HepG2 (cell line): ENCODE results near the gene TUBB. TPM values are rescaled to one million over a fixed set of nuclear protein-coding genes. Genes with fewer than 3 reads are reported as not detected.

Experiments
- FOSL2 ChIP-seq: sonication (generic); formaldehyde crosslinking; IDR thresholded peaks from 2 replicates; pipeline ENCODE4 v1.4.0; 2020; ENCODE audit warnings: missing genetic modification reagents
- GTF3A ChIP-seq: sonication (generic); formaldehyde crosslinking; conservative IDR thresholded peaks from 2 replicates; pipeline ENCODE4 v1.4.0; 2020; ENCODE audit warnings: mild to moderate bottlenecking, missing genetic modification reagents
- KDM5A ChIP-seq: fragments of 200-600 bp; sonication (generic); IDR thresholded peaks from 2 replicates; pipeline ENCODE4 v1.7.0; 2018; ENCODE audit warnings: antibody characterized with exemption, mild to moderate bottlenecking, low read length, borderline replicate concordance
- NCOA5 ChIP-seq: sonication (generic); formaldehyde crosslinking; IDR thresholded peaks from 2 replicates; pipeline ENCODE4 v1.4.0; 2020; ENCODE audit warnings: missing genetic modification reagents
- POLR2AphosphoS2 ChIP-seq: IDR thresholded peaks from 2 replicates; pipeline ENCODE4 v1.6.1; 2011; ENCODE audit warnings: low read depth, low read length, improper control_type of control experiment
- SYNCRIP ChIP-seq: fragments of 200-400 bp; formaldehyde crosslinking; IDR thresholded peaks from 2 replicates; pipeline ENCODE4 v1.6.1; 2018; ENCODE audit warnings: mild to moderate bottlenecking, low read depth, low read length; ENCODE audit not compliant: insufficient read depth
- TBX2 ChIP-seq: sonication (generic); formaldehyde crosslinking; IDR thresholded peaks from 2 replicates; pipeline ENCODE4 v1.5.0; 2020; ENCODE audit warnings: missing genetic modification reagents, mild to moderate bottlenecking, borderline replicate concordance
- ZNF354B ChIP-seq: sonication (generic); formaldehyde crosslinking; IDR thresholded peaks from 2 replicates; pipeline ENCODE4 v1.8.0; 2022; ENCODE audit warnings: mild to moderate bottlenecking, missing genetic modification reagents
- ZNF556 ChIP-seq: sonication (generic); formaldehyde crosslinking; IDR thresholded peaks from 2 replicates; pipeline ENCODE4 v1.4.0; 2020; ENCODE audit warnings: mild to moderate bottlenecking, missing genetic modification reagents, borderline replicate concordance
- ZNF570 ChIP-seq: sonication (generic); formaldehyde crosslinking; IDR thresholded peaks from 2 replicates; pipeline ENCODE4 v1.4.0; 2020; ENCODE audit warnings: mild to moderate bottlenecking, missing genetic modification reagents, borderline replicate concordance
- ZNF747 ChIP-seq: sonication (generic); formaldehyde crosslinking; IDR thresholded peaks from 2 replicates; pipeline ENCODE4 v1.8.1; 2023; ENCODE audit warnings: missing genetic modification reagents, mild to moderate bottlenecking, borderline replicate concordance
- ZSCAN21 ChIP-seq: sonication (generic); formaldehyde crosslinking; IDR thresholded peaks from 2 replicates; pipeline ENCODE4 v1.8.0; 2022; ENCODE audit warnings: mild to moderate bottlenecking, missing genetic modification reagents, moderate library complexity, borderline replicate concordance
- polyA plus RNA-seq, 8 experiments: library from polyadenylated mRNA; depleted of rRNA in 3 of 8; stranded (reverse) in 7 of 8; unstranded in 1 of 8; fragments of >200 nt; fragmentation: Illumina TruSeq in 4 of 8; extraction: Trizol in 4 of 8; gene quantifications; 2 replicates each; pipeline versions ENCODE4 v1.2.1 to v1.2.3, GENCODE V29; 2011 to 2016; ENCODE audit warnings: low read depth in 4 of 8, missing spikeins in 1 of 8, mixed read lengths in 1 of 8; ENCODE audit not compliant: insufficient read depth in 1 of 8
- total RNA-seq, 5 experiments: library from RNA; depleted of rRNA; stranded (reverse); fragments of >200 nt; fragmentation: Illumina TruSeq; extraction: Trizol; gene quantifications; 2 replicates each; pipeline ENCODE4 v1.2.3, GENCODE V29; 2016; ENCODE audit warnings: low read depth in 1 of 5
- TF ChIP-seq, protein P1 (sequence below): sonication (generic); formaldehyde crosslinking; IDR thresholded peaks from 2 replicates; pipeline ENCODE4 v1.5.0; 2020; ENCODE audit warnings: missing genetic modification reagents
- TF ChIP-seq, protein P2 (sequence below): sonication (generic); formaldehyde crosslinking; IDR thresholded peaks from 2 replicates; pipeline ENCODE4 v1.5.0; 2020; ENCODE audit warnings: missing genetic modification reagents
- TF ChIP-seq, protein P3 (sequence below): sonication (generic); formaldehyde crosslinking; IDR thresholded peaks from 2 replicates; pipeline ENCODE4 v1.4.0; 2020; ENCODE audit warnings: missing genetic modification reagents
- TF ChIP-seq, protein P4 (sequence below): sonication (generic); formaldehyde crosslinking; IDR thresholded peaks from 2 replicates; pipeline ENCODE4 v1.4.0; 2020; ENCODE audit warnings: mild to moderate bottlenecking, missing genetic modification reagents, borderline replicate concordance
- TF ChIP-seq, protein P5 (sequence below): sonication (generic); formaldehyde crosslinking; IDR thresholded peaks from 2 replicates; pipeline ENCODE4 v1.9.0; 2022; ENCODE audit warnings: low read depth, missing genetic modification reagents
- TF ChIP-seq, protein P6 (sequence below): sonication (generic); formaldehyde crosslinking; IDR thresholded peaks from 2 replicates; pipeline ENCODE4 v1.4.0; 2020; ENCODE audit warnings: missing genetic modification reagents; ENCODE audit errors: not compliant biosample characterization
- TF ChIP-seq, protein P7 (sequence below): sonication (generic); IDR thresholded peaks from 2 replicates; pipeline ENCODE4 v1.6.1; 2016; ENCODE audit warnings: low read depth, borderline replicate concordance

Gene TUBB
- total and polyA plus RNA-seq, 2 of the 13 experiments (the other 11 are each of a cell fraction or from before 2014, with no cell fraction given) = 911 to 1,163 TPM

DNA sequence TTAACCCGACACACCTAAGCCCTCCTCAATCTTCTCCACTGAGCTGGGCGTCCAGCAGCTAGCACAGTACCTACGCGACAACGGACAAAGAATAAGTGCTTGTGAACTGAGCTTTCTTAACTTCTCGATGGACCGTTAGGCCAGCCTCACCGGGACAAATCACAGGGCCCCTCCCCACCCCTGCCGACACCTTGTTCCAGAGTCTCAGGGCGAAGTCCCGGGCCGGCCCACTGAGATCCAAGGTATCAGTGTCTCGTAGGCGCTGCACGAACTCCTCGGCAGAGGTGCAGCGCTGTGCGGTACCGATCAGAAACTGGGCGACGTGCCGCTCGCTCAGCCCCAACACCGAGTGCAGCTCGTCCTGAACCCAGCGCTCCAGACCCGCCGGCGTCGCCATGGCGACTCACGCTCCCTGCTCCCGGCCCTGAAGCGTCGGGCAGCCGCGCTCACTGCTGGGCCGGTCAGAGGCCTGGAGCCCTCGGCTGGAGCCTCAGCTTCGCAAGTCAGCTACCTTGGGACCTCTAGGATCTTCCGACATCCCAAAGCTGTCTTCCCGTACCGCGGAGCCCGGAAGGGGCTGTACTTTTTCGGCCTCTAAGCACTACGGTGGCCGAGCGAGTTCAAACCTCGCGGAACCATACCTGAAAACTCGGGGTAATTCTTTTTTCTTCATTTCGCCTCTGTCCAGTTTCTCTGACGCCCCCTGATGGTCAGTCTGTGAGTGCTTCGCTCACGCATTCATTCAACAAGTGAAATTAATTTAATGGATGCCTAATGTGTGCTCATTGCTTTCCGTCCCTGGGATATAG lies 47.5 kb upstream of the TUBB start, which contains the start of gene DHX16 (continued):
- TF ChIP-seq, protein P1, sequence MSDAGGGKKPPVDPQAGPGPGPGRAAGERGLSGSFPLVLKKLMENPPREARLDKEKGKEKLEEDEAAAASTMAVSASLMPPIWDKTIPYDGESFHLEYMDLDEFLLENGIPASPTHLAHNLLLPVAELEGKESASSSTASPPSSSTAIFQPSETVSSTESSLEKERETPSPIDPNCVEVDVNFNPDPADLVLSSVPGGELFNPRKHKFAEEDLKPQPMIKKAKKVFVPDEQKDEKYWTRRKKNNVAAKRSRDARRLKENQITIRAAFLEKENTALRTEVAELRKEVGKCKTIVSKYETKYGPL (CRISPR knock-in tag) = peak; percentile 31; the same call in 1 of the 2 replicates
- TF ChIP-seq, protein P2, sequence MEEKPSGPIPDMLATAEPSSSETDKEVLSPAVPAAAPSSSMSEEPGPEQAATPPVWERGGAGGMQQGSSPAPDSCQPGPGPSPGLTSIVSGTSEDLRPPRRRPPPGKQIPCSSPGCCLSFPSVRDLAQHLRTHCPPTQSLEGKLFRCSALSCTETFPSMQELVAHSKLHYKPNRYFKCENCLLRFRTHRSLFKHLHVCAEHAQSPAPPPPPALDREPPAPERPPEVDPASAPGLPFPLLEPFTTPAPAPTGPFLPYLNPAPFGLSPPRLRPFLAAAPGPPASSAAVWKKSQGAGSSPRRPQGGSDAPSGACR (CRISPR knock-in tag) = no peak
- TF ChIP-seq FOSL2 (CRISPR knock-in tag) = no peak
- no peak; the same call in 1 of the 2 replicates for TF ChIP-seq ZNF570
- TF ChIP-seq ZNF556 (CRISPR knock-in tag) = peak; percentile 52; the same call in 1 of the 2 replicates
- TF ChIP-seq, protein P3, sequence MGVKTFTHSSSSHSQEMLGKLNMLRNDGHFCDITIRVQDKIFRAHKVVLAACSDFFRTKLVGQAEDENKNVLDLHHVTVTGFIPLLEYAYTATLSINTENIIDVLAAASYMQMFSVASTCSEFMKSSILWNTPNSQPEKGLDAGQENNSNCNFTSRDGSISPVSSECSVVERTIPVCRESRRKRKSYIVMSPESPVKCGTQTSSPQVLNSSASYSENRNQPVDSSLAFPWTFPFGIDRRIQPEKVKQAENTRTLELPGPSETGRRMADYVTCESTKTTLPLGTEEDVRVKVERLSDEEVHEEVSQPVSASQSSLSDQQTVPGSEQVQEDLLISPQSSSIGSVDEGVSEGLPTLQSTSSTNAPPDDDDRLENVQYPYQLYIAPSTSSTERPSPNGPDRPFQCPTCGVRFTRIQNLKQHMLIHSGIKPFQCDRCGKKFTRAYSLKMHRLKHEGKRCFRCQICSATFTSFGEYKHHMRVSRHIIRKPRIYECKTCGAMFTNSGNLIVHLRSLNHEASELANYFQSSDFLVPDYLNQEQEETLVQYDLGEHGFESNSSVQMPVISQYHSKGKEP = no peak
- TF ChIP-seq, protein P4, sequence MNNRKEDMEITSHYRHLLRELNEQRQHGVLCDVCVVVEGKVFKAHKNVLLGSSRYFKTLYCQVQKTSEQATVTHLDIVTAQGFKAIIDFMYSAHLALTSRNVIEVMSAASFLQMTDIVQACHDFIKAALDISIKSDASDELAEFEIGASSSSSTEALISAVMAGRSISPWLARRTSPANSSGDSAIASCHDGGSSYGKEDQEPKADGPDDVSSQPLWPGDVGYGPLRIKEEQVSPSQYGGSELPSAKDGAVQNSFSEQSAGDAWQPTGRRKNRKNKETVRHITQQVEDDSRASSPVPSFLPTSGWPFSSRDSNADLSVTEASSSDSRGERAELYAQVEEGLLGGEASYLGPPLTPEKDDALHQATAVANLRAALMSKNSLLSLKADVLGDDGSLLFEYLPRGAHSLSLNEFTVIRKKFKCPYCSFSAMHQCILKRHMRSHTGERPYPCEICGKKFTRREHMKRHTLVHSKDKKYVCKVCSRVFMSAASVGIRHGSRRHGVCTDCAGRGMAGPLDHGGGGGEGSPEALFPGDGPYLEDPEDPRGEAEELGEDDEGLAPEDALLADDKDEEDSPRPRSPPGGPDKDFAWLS (CRISPR knock-in tag) = no peak; the same call in 1 of the 2 replicates
- TF ChIP-seq, protein P5, sequence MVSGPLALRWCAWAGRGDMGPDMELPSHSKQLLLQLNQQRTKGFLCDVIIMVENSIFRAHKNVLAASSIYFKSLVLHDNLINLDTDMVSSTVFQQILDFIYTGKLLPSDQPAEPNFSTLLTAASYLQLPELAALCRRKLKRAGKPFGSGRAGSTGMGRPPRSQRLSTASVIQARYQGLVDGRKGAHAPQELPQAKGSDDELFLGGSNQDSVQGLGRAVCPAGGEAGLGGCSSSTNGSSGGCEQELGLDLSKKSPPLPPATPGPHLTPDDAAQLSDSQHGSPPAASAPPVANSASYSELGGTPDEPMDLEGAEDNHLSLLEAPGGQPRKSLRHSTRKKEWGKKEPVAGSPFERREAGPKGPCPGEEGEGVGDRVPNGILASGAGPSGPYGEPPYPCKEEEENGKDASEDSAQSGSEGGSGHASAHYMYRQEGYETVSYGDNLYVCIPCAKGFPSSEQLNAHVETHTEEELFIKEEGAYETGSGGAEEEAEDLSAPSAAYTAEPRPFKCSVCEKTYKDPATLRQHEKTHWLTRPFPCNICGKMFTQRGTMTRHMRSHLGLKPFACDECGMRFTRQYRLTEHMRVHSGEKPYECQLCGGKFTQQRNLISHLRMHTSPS (CRISPR knock-in tag) = peak; percentile 41; the same call in 1 of the 2 replicates
- no peak for TF ChIP-seq SYNCRIP
- TF ChIP-seq GTF3A (CRISPR knock-in tag) = no peak
- TF ChIP-seq, protein P6, sequence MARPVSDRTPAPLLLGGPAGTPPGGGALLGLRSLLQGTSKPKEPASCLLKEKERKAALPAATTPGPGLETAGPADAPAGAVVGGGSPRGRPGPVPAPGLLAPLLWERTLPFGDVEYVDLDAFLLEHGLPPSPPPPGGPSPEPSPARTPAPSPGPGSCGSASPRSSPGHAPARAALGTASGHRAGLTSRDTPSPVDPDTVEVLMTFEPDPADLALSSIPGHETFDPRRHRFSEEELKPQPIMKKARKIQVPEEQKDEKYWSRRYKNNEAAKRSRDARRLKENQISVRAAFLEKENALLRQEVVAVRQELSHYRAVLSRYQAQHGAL (CRISPR knock-in tag) = no peak
- peak; percentile 80; the same call in 1 of the 2 replicates for TF ChIP-seq ZNF747 (CRISPR knock-in tag)
- peak; percentile 80; the same call in 1 of the 2 replicates for TF ChIP-seq TBX2 (CRISPR knock-in tag)
- no peak for TF ChIP-seq ZNF354B (CRISPR knock-in tag)
- no peak; the same call in 1 of the 2 replicates for TF ChIP-seq ZSCAN21 (CRISPR knock-in tag)
- TF ChIP-seq POLR2AphosphoS2 = no peak
- TF ChIP-seq, protein P7, sequence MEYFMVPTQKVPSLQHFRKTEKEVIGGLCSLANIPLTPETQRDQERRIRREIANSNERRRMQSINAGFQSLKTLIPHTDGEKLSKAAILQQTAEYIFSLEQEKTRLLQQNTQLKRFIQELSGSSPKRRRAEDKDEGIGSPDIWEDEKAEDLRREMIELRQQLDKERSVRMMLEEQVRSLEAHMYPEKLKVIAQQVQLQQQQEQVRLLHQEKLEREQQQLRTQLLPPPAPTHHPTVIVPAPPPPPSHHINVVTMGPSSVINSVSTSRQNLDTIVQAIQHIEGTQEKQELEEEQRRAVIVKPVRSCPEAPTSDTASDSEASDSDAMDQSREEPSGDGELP = no peak
- TF ChIP-seq NCOA5 (CRISPR knock-in tag) = no peak
- TF ChIP-seq KDM5A = peak; percentile 99
